Colonic mucosa (tissue), 4 donors: ENCODE measurements around the gene TACC2. TPM values are rescaled to one million over a fixed set of nuclear protein-coding genes. Genes with fewer than 3 reads are reported as not detected.

Experiments
- DNase-seq: peaks from one replicate; pipeline ENCODE4 v3.0.0-alpha.2; 2020
- H3K27ac ChIP-seq: fragments of 200-600 bp; one replicate; pipeline ENCODE4 v1.8.0; 2021
- H3K27me3 ChIP-seq: fragments of 200-600 bp; one replicate; pipeline ENCODE4 v1.8.0; 2021
- H3K36me3 ChIP-seq: fragments of 200-600 bp; one replicate; pipeline ENCODE4 v1.8.0; 2021
- H3K4me1 ChIP-seq: fragments of 200-600 bp; one replicate; pipeline ENCODE4 v1.8.0; 2021; ENCODE audit warnings: mild to moderate bottlenecking
- H3K4me3 ChIP-seq: fragments of 200-600 bp; one replicate; pipeline ENCODE4 v1.8.0; 2021
- H3K9ac ChIP-seq, 2 donors: one replicate each; pipeline ENCODE4 v1.7.0; 2013; ENCODE audit warnings: control low read depth in 2 of 2, low read depth in 2 of 2, low read length in 2 of 2
- H3K9me3 ChIP-seq: fragments of 200-600 bp; one replicate; pipeline ENCODE4 v1.8.0; 2021
- intact Hi-C: fragments of 100-400 bp; cut with DNase I; formaldehyde crosslinking; loops from one replicate; pipeline ENCODE4 v1.14.1; 2022
- total RNA-seq, 2 donors: library from RNA; stranded (reverse); fragmentation: NEBNext Ultra II Directional in 1 of 2; extraction: Animal tissue kit (Norgen Biotek cat#: 25700) in 1 of 2; gene quantifications; one replicate each; pipeline ENCODE4 v1.2.1, GENCODE V29; 2021
- TF ChIP-seq, protein P1 (sequence below): fragments of 200-600 bp; IDR thresholded peaks from one replicate; pipeline ENCODE4 v1.8.0; 2022; ENCODE audit warnings: antibody characterized with exemption, mild to moderate bottlenecking
- donor health status: healthy.
- donor health status: DM: no; HTN: no; CAD: no.
- donor health status: DM: no; HTN: no; CAD: no.

The TACC2 gene
- total RNA-seq, 2 donors from 2014 or later, result 90.0 to 93.2 TPM

- Histone ChIP-seq H3K27me3 (no peaks in the 10 kb centered on the region), H3K4me3 (no peak overlapping the region), H3K4me1 (no peaks in the 10 kb centered on the region), H3K36me3 (no peaks in the 10 kb centered on the region), H3K9me3 (no peaks in the 10 kb centered on the region), H3K9ac (no peak overlapping the region), H3K27ac (no peak overlapping the region)
- intact Hi-C loops, result no loop called here
- TF ChIP-seq, protein P1, sequence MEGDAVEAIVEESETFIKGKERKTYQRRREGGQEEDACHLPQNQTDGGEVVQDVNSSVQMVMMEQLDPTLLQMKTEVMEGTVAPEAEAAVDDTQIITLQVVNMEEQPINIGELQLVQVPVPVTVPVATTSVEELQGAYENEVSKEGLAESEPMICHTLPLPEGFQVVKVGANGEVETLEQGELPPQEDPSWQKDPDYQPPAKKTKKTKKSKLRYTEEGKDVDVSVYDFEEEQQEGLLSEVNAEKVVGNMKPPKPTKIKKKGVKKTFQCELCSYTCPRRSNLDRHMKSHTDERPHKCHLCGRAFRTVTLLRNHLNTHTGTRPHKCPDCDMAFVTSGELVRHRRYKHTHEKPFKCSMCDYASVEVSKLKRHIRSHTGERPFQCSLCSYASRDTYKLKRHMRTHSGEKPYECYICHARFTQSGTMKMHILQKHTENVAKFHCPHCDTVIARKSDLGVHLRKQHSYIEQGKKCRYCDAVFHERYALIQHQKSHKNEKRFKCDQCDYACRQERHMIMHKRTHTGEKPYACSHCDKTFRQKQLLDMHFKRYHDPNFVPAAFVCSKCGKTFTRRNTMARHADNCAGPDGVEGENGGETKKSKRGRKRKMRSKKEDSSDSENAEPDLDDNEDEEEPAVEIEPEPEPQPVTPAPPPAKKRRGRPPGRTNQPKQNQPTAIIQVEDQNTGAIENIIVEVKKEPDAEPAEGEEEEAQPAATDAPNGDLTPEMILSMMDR, result no peak
- no peak for DNase-seq
Measured at GRCh38 chr10:122204691-122205489, 215.9 kb downstream of the TACC2 start.

DNA sequence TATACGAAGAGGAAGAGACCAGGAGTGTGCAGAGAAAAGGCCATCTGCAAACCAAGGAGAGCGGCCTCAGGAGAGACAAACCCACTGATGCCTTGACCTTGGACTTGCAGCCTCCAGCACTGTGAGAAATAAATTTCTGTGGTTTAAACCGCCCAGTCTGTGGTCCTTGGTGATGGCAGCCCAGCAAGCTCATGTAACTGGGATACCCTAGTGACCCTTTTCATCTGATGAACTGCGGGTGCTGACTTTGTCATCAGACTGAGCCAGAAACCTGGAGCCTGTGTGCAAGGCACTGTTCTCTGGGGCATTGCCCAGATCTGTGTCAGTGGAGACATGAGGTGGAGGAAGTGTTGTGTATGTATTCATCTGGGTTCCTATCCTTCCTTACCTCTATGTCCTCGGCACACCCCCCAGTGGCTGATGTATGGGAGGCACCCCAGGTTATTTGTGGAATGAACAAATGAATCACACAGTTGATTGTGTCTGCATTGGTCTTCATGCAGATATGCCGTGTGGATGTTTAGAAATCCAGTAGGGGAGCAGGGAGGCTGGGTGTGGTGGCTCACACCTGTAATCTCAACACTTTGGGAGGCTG lies 217.6 kb downstream of the TACC2 start:
- no peaks in the 10 kb centered on the region for H3K27me3 ChIP-seq
- no peak overlapping the region for H3K27ac ChIP-seq
- intact Hi-C loops, result no loop called here
- DNase-seq, result no peak
- H3K9ac ChIP-seq, result no peak overlapping the region
- no peaks in the 10 kb centered on the region for H3K9me3 ChIP-seq
- peaks cover 3% of the 10 kb centered on the region for H3K36me3 ChIP-seq
- TF ChIP-seq, protein P1, result no peak
- H3K4me3 ChIP-seq, result no peak overlapping the region
- no peaks in the 10 kb centered on the region for H3K4me1 ChIP-seq

DNA sequence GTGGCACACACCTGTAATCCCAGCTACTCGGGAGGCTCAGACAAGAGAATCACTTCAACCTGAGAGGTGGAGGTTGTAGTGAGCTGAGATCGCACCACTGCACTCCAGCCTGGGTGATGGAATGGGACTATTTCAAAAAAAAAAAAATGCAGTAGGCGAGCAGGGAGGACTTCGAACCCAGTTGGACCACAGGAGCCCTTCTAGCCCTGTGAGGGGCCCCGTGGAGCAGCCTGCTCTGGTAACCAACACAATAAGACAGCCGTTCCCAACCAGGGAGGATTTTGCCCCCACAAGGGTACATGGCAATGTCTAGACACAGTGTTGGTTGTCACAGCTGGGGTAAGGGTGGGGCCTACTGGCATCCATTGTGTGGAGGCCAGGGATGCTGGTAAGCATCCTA lies 218.2 kb downstream of the TACC2 start:
- H3K9ac ChIP-seq, result no peak overlapping the region
- H3K36me3 ChIP-seq, result peaks cover 6% of the 10 kb centered on the region
- no peak overlapping the region for H3K27ac ChIP-seq
- H3K9me3 ChIP-seq, result no peaks in the 10 kb centered on the region
- no peaks in the 10 kb centered on the region for H3K4me1 ChIP-seq
- intact Hi-C loops, result no loop called here
- DNase-seq, result no peak
- no peak overlapping the region for H3K4me3 ChIP-seq
- H3K27me3 ChIP-seq, result no peaks in the 10 kb centered on the region
- TF ChIP-seq, protein P1, result no peak

- no peak for DNase-seq
- Histone ChIP-seq H3K9me3 (no peaks in the 10 kb centered on the region), H3K9ac (no peak overlapping the region), H3K36me3 (peaks cover 6% of the 10 kb centered on the region), H3K4me1 (no peaks in the 10 kb centered on the region), H3K27me3 (no peaks in the 10 kb centered on the region), H3K27ac (no peak overlapping the region), H3K4me3 (no peak overlapping the region)
- intact Hi-C loops, result no loop called here
- TF ChIP-seq, protein P1, result no peak
Measured at GRCh38 chr10:122207596-122207995, 218.6 kb downstream of the TACC2 start.

- TF ChIP-seq, protein P1, result no peak
Measured at GRCh38 chr10:122208571-122209430, 219.8 kb downstream of the TACC2 start.

More at GRCh38 chr10:122208571-122209430, 219.8 kb downstream of the TACC2 start:
- no peaks in the 10 kb centered on the region for H3K4me1 ChIP-seq
- H3K4me3 ChIP-seq, result no peak overlapping the region
- peaks cover 6% of the 10 kb centered on the region for H3K36me3 ChIP-seq
- H3K9ac ChIP-seq, result no peak overlapping the region
- no peaks in the 10 kb centered on the region for H3K27me3 ChIP-seq
- DNase-seq, result no peak
- intact Hi-C loops, result no loop called here
- no peaks in the 10 kb centered on the region for H3K9me3 ChIP-seq
- no peak overlapping the region for H3K27ac ChIP-seq
